NCI-H2107 treated with DMSO at 0.1 percent for 48 hours (cell line): ENCODE data around the gene CCDC9B.

ENCODE experiments used
- DNase-seq: peaks from one replicate; lab custom pipeline; 2025; ENCODE audit not compliant: unreplicated experiment; lab: John Stamatoyannopoulos, UW

Gene CCDC9B

DNA sequence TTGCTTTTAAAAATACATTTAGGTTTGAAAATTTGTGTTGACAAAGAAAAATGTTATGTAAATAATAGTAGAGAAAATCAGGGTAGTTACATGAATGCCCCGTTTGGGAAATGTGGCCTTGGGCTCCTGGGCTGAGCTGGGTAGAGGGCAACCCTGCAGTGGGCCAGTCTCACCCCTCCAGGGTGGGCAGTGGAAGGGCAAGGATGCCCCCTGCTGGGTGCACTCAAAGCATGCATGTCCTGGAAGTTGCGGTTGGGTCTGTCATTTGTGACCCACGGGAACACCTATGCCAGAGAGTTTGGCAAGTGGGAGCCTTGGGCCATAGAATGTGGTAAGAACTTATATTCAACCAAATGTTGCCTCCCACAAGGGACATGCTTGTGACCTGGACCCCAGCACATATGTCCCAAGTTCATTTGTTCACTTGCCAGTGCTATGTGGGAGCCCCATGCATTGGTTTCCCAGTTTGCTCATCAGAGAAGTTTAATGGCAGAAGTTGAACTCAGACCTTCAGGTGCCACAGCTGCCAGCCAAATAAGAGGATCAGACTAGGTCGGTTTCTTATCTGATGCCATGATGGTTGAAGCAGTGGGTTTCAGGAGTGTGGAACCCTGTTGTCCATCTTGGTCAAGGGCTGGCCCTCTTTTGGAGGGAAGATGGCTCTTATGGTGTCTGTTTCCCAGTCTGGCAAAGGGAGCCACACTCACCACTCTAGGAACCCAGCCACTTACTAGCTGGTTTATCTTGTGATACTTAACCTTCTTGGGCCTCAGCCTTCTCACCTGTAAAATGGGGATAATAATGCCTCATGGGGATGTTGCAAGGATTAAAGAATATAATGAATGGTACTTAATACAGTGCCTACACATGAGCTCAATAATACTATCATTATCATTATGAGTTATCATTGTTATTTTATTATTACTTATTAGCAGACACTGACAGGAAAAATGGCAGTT, 30.5 kb downstream of the CCDC9B start:
- no peak for DNase-seq

DNA sequence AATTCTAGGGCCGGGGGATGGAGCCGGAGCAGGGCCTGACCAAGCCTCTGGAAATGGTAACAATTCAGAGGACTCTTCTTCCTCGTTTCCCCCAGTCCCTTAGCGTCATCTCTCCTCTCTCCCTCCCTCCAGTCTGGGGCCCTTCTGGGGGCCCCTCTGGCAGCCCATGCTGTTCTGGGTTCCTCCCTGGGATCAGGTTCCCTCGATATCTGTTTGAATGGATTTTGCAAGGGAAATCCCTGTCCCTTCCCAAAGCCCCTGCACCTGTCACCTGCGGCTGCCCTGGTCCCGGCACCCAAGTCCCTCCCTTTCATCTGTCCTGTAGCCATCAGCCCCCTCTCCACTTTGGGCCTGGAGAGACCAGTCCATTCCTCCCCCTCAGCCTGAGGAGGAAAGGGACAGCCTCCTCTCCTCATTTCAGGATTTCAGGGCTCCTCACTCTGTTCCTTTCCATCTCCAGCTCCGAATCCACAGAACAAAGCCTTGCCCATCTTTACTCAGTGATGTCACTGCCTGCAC, 31.3 kb downstream of the CCDC9B start:
- DNase-seq: no peak

DNA sequence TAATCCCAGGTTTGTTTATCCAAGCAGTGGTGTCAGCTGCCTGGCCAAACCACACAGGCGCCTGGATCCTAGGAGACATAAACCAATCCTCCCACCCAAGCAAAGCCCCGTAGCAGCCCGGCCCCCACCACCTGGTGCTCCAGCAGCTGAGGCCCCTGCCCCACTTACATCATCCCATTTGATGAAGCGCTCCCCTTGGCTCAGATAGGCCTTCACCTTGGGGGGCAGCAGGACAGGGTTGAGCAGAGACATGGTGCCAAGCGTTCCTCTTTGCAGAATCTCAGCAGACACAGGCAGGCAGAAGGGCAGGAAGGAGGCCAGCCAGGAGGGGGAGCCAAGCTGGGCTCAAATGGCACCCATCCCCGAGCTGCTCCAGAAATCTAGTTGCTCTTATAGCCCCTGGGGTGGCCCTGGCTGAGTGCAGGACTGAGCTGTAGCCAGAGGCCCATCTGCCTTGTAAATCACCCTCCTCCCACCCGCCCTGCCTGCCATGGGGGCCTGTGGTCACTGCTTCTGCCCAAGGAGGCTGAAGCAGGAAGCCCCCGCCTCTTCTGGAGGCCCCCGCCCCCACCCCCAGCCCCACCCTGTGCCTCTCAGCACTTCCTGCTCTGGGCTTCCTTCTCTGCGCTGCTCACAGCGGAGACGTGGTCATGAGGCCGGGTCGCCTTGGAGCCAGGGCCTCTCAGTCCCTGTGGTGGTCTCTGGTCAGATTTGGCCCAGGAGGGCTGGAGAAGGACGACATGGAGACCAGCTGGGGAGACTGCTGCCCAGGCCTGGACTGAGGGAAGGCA, 33.1 kb downstream of the CCDC9B start, which contains the start of gene PLCB2:
TSS of gene PLCB2 (minus strand) at position 515 of the 791 bp plus-strand sequence. CDS start at position 252, 263 bp downstream.
- DNase-seq: no peak

DNA sequence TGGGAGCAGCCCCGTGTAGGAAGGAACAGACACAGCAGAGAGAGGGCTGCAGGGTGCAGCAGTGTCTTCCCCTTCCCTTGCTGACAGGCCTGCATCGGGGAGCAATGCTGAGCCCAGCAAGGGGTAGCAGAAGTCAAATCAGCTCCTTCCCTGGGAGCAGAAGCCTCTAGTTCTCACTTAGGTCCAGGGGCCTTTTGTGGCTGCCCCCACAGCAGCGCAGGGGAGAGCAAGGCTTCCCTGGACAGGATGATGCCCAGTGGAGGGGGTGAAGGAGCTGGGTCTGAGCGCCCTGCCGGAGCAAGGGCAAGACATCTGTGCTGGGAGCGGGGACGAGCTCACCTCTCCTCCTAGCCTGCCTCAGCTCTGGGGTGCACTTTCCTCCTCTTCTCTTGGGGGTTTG, 33.8 kb downstream of the CCDC9B start:
- DNase-seq: no peak

- DNase-seq: no peak
Measured at GRCh38 chr15:40306371-40306770, 34.4 kb downstream of the CCDC9B start.

GRCh38 chr15:40305281-40305680, 35.5 kb downstream of the CCDC9B start:
- no peak for DNase-seq

DNA sequence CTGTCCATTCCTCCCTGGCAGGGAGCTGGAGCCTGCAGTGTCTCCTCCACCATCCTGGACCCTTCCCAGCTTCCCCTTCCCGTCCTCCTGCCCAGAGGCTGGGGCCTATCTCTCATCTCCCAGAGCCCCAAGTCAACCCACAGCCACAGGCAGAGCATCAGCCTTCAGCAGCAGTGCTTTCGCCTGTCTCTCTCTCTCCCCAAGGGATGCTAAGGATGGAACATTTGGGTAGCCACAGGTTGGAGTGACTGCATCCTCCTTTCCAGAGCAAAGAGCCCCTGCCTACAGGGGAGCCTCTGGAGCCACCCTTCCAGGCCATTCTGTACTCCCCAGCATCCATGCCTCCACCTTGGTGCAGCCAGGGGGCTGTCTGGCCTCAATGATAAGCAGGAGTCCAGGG, 37.2 kb downstream of the CCDC9B start:
- no peak for DNase-seq

DNA sequence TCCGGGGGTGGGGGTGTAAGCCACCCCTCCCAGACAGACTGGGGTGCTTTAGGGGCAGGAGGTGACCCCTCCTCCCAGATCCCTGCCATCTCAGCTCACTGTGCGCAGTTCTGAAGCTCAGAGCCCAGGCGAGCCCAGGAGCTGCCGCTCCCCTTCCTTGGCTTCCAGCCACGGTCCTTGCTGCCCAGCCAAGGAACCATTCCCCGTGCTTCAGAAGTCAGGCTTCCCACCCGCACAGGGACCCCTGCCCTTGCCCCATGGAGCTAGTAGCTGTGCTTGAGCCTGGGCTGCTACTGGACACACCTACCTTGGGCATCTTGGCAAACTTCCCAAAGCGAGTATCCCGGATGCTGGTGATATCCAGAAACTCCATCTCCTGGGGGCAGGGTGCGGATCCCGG, 37.8 kb downstream of the CCDC9B start:
- no peak for DNase-seq

DNA sequence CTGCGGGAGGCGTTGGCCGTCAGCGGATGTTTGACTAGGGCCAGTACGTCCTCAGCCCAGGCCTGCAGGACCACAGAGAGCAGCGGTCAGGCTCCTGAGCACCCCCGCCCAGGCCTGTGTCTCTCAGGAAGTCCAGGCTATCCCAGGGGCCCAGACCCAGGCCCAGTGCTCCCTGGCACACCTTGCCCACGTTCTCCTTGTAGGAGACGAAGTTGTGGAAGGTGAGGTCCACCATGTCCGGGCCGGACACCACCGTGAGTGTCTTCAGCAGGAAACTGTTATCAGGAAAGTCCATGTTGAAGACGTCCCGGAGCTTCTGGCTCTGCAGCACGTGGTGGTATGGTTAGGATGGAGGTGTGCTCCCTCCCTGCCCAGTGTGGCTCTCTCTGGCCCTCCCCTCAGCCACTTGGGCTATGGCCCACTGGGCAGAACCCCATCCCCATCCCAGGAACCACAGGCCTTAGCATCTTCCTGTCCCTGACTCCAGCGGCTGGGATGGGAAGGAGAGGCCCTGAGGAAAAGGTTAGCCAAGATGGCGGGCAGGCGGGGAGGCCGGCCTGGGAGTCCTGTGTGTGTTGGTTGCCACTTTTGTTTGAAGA, 38.4 kb downstream of the CCDC9B start:
- DNase-seq: no peak

DNA sequence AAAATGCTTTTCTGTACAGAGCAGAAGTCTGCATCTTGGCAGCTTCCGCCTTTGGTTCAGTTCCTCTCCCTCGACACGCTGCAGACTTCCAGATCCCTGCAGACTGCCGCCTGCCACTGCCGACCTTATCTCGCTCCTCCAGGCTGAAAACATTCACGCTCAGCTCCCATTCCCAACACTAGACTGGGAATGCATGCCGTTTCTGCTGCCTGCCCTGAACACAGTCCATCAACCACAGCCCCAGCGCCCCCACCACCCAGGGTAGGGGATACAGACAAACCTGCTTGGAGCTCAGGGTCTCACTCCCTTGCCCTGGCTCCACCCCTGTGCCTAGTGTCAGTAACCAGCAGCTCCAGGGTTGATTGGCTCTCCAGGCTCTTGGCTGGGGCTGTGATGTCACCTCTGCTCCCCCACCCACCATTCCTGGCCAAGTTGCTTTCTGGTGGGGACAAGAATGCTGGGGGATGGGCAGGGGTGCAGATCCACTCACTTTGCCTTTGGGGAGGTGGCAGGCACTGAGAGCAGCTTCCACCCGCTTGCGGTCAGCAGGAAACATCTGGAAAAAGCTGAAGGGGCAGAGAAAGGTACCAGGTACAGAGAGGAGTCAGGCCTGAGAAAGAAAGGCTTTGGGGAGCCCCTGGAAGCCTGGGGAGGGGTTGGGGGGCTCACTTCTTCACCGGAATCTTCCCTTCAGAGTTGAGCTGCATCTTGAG, 39.1 kb downstream of the CCDC9B start:
- DNase-seq: no peak

GRCh38 chr15:40300771-40301170, 40.0 kb downstream of the CCDC9B start:
- DNase-seq: no peak

GRCh38 chr15:40300367-40300766, 40.4 kb downstream of the CCDC9B start:
- DNase-seq: no peak

DNA sequence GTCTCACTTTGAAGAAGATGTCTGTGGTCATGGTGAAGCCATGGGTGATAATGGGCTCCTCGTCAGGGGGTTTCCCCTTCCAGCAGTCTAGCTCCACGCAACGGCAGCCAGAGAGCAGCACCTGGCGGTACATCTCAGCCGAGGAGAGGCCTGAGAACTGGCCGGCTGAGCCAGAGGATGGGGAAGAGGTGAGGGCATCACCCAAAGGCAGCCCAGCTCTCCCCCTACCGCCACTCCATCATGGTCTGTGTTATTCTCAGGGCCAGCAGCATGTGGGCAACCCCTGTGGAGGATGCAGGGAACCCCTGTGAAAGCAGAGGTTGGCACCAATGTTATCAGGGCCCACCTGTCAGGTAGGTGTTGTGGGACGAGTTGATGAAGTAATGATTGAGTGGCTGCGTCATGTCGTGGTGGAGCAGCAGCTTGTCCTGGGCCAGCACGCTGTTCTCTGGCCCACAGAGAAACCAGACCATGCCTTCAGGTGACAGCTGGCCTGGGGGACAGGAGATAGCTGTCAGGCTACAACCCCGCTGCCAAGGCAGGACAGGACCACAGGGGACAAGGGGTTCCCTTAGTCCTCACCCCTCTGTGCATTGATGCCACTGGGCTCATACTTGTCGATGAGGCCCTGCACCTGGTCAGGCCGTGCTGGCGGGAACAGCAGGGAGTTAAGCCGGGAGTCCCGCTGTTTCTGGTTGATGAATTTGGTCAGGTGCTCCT, 42.4 kb downstream of the CCDC9B start:
- no peak for DNase-seq

DNA sequence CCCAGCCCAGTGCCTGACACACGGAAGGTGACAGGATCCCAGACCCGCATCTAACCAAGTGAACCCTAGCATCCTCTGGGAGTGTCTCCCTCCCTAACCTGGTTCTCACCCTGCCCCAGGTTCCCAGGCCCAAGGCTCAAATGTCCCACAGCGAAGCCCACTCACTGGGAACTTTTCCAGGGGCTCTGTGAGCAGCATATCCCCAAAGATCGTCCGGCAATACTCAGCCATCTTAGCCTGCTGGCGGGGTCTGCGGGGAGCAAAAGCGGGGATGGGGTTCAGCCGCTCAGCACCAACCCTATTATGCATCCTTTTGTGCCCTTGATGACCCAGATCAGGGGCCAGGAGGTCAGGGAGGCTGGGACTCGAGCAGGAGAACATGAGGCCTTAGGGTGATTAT, 43.4 kb downstream of the CCDC9B start:
- DNase-seq: no peak

- no peak for DNase-seq
Measured at GRCh38 chr15:40296561-40297230, 44.0 kb downstream of the CCDC9B start.

DNA sequence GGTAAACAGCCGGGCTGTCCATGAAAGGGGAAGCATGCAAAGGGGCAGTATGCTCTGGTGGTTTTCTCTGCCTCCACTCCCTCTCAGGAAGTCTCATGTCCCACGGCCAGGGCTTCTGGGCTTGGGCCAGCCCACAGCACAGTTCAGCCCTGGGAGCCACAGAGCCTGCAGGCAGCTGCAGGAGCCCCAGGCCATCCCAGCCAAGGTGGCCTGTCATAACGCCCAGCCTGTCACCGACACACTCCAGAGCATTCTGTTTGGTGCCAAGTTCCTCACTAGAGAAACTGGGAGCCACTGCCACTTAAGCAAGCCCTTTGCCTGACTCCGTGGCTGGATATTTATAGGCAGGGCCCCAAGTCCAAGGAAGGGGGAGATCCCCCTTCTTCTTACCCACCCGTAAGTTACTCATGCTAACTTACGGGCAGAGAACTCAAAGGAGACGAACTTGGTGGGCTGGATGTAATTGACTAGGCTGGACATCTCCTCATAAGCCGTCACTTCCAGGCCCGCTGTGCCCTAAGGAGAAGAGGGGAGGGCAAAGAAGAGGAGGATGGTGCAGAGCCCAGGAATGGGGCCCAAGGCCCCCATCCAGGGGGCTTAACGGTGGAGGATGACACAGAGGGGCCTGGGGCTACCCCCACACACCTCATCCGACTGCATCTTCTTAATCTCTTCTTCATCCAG, 44.7 kb downstream of the CCDC9B start:
- no peak for DNase-seq

- no peak for DNase-seq
Measured at GRCh38 chr15:40295297-40295696, 45.4 kb downstream of the CCDC9B start.

DNA sequence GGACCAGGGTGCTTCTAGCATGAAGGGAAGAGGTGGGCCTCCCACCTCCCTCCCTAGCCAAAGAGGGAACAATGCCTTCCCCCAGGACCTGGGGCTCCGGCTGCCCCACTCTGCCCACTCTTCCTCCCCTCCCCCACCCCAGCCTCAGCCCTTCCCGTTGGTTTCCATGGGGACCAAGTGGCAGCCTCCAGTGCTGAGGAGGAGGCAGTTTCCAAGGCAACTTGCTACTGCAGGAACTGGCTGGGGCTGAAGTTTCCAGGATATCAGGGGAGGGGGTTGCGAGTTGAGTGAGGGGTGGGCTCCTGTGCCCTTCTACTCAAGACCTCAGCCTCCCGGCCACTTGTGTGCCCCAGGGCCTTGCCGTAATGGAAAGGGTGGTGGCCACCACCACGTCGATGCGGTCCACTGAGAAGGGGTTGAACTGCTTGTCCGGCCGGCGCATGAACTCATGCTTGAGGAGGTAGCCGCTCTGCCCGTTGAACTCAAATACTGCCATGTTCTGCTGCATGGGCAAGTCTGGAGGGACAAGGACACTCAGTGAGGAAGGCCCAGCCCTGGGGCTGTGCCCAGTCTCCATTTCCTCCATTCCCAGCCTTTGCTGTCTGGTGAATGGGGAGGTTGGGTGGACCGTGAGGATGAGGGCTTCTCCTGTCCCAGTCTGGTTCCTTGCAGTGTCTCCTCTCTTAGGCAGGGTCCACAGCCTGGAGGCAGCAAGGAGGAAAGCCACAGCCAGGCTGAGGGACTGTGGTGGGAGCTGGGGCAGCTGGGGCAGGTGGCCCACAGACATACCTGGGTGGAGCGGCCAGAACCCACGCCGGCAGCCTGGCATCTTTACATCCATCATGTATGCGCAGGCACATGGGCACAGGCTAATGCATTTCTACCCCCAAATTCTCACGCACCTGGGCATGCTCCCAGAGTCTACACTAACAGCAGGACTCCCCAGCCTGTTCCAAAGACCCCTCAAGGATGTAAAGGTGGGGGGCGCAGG, 46.5 kb downstream of the CCDC9B start:
- DNase-seq: no peak
